A549 (cell line): Measurements from ENCODE around the gene STEAP1B. TPM values are rescaled to one million over a fixed set of nuclear protein-coding genes. Genes with fewer than 3 reads are reported as not detected.
"Not testable (repeated sequence)": the region's sequence is repeated elsewhere in the genome, so short reads cannot be mapped to it uniquely, and the experiment has no call there.

Experiments used
- ATAC-seq, 2 experiments: fragments of 200-7000 bp in 1 of 2; fragments of >200 bp in 1 of 2; cut with Nextera tagmentation in 1 of 2; cut with Tn5 transposase in 1 of 2; 3 replicates each; pipeline versions ENCODE4 v1.8.0 to v1.9.1; 2018 to 2020; ENCODE audit warnings: mild to moderate bottlenecking in 1 of 2, moderate library complexity in 1 of 2
- CTCF ChIA-PET: fragments of 300-600 bp; sonication (Branson Sonifier 250); formaldehyde crosslinking; extraction: SDS; loops from one replicate; lab custom pipeline; 2021; ENCODE audit warnings: antibody characterized with exemption, inconsistent platforms; lab: Yijun Ruan, JAX
- POLR2A ChIA-PET: fragments of 350-600 bp; formaldehyde crosslinking; extraction: SDS; loops from one replicate; lab custom pipeline; 2021; ENCODE audit warnings: antibody characterized with exemption, inconsistent platforms; lab: Yijun Ruan, JAX
- DNase-seq, 2 experiments: peaks; one replicate each; pipeline versions ENCODE4 v3.0.0 to v3.0.0-alpha.2; 2011 to 2016; ENCODE audit warnings: low read depth in 1 of 2, low spot score in 1 of 2
- FAIRE-seq: peaks from 2 replicates; lab custom pipeline; 2011; peaks lifted over from hg19 to GRCh38; lab: Jason Lieb, UNC
- H3K27ac ChIP-seq, 2 experiments: fragments of >200 bp; sonication (Bioruptor Twin); formaldehyde crosslinking; 3 replicates each; pipeline ENCODE4 v1.5.1; 2016 to 2017
- H3K4me1 ChIP-seq: fragments of >200 bp; sonication (Bioruptor Twin); formaldehyde crosslinking; 3 replicates; pipeline ENCODE4 v1.6.1; 2016
- H3K4me2 ChIP-seq: fragments of >200 bp; sonication (Bioruptor Twin); formaldehyde crosslinking; 3 replicates; pipeline ENCODE4 v1.6.1; 2016
- H3K4me3 ChIP-seq: fragments of >200 bp; sonication (Bioruptor Twin); formaldehyde crosslinking; 3 replicates; pipeline ENCODE4 v1.5.1; 2016
- H3K9me3 ChIP-seq: fragments of >200 bp; sonication (Bioruptor Twin); formaldehyde crosslinking; 3 replicates; pipeline ENCODE4 v1.6.1; 2016
- CBX2 ChIP-seq: fragments of 200-600 bp; sonication (generic); IDR thresholded peaks from 2 replicates; pipeline ENCODE4 v1.6.1; 2016; ENCODE audit warnings: low read depth, mild to moderate bottlenecking, borderline replicate concordance
- CBX8 ChIP-seq: fragments of 200-600 bp; sonication (generic); IDR thresholded peaks from 2 replicates; pipeline ENCODE4 v1.6.1; 2016
- CEBPB ChIP-seq, 2 experiments: fragments of >200 bp in 1 of 2; sonication (Bioruptor Twin) in 1 of 2; formaldehyde crosslinking in 1 of 2; IDR thresholded peaks; 2 replicates each; pipeline ENCODE4 v1.6.1; 2012 to 2016
- CHD2 ChIP-seq: fragments of 150-350 bp; IDR thresholded peaks from 2 replicates; pipeline ENCODE4 v1.6.1; 2014; ENCODE audit warnings: low read length; ENCODE audit not compliant: partially characterized antibody
- ESRRA ChIP-seq: fragments of 150-350 bp; IDR thresholded peaks from 2 replicates; pipeline ENCODE4 v1.6.1; 2014; ENCODE audit warnings: mild to moderate bottlenecking, low read length, borderline replicate concordance
- FOSB ChIP-seq: fragments of 250-450 bp; sonication (Bioruptor Pico); IDR thresholded peaks from 2 replicates; pipeline ENCODE4 v1.5.0; 2020; ENCODE audit warnings: mild to moderate bottlenecking, moderate library complexity
- HES2 ChIP-seq: fragments of >200 bp; sonication (Bioruptor Twin); formaldehyde crosslinking; IDR thresholded peaks from 2 replicates; pipeline ENCODE4 v1.6.1; 2016
- HEYL ChIP-seq: fragments of 250-450 bp; sonication (Bioruptor Pico); IDR thresholded peaks from 2 replicates; pipeline ENCODE4 v1.8.0; 2021; ENCODE audit warnings: mild to moderate bottlenecking, moderate library complexity
- HOXA7 ChIP-seq: fragments of 250-450 bp; sonication (Bioruptor Pico); IDR thresholded peaks from 2 replicates; pipeline ENCODE4 v1.5.0; 2020; ENCODE audit warnings: mild to moderate bottlenecking, moderate library complexity
- KDM1A ChIP-seq: fragments of 200-600 bp; sonication (generic); IDR thresholded peaks from 2 replicates; pipeline ENCODE4 v1.6.1; 2016; ENCODE audit warnings: low read depth, mild to moderate bottlenecking
- KDM5A ChIP-seq: fragments of 200-600 bp; sonication (generic); IDR thresholded peaks from 2 replicates; pipeline ENCODE4 v1.6.1; 2016; ENCODE audit warnings: antibody characterized with exemption, mild to moderate bottlenecking
- NR3C1 ChIP-seq: fragments of >200 bp; sonication (Bioruptor Twin); formaldehyde crosslinking; IDR thresholded peaks from 3 replicates; pipeline ENCODE4 v1.6.1; 2017
- PBX3 ChIP-seq: IDR thresholded peaks from 2 replicates; pipeline ENCODE4 v1.6.1; 2012
- RAD21 ChIP-seq, 2 experiments: fragments of >200 bp in 1 of 2; sonication (Bioruptor Twin) in 1 of 2; formaldehyde crosslinking in 1 of 2; IDR thresholded peaks in 1 of 2; conservative IDR thresholded peaks in 1 of 2; 2 replicates in 1 of 2; 3 replicates in 1 of 2; pipeline ENCODE4 v1.6.1; 2012 to 2018; ENCODE audit warnings: inconsistent platforms in 1 of 2
- RFX5 ChIP-seq: fragments of 450-650 bp; IDR thresholded peaks from 2 replicates; pipeline ENCODE4 v1.7.1; 2014; ENCODE audit warnings: antibody characterized with exemption, mild to moderate bottlenecking, moderate library complexity
- SMC3 ChIP-seq: fragments of >200 bp; sonication (Bioruptor Twin); formaldehyde crosslinking; IDR thresholded peaks from 3 replicates; pipeline ENCODE4 v1.6.1; 2018; ENCODE audit warnings: inconsistent platforms
- ZC3H11A ChIP-seq: fragments of 450-650 bp; IDR thresholded peaks from 2 replicates; pipeline ENCODE4 v1.6.1; 2014; ENCODE audit warnings: antibody characterized with exemption, mild to moderate bottlenecking
- ZFP36 ChIP-seq: fragments of 450-650 bp; IDR thresholded peaks from 2 replicates; pipeline ENCODE4 v1.6.1; 2014; ENCODE audit warnings: borderline replicate concordance; ENCODE audit not compliant: partially characterized antibody
- ZSCAN20 ChIP-seq: fragments of 250-450 bp; sonication (Bioruptor Pico); IDR thresholded peaks from 2 replicates; pipeline ENCODE4 v1.8.0; 2022; ENCODE audit warnings: mild to moderate bottlenecking, moderate library complexity
- WGBS: methylation state at CpG from one replicate; pipeline ENCODE4 v1.1.6; 2017; ENCODE audit errors: missing lambda C conversion rate; 5-methylcytosine and 5-hydroxymethylcytosine counted together
- polyA plus RNA-seq, 4 experiments: library from polyadenylated mRNA; depleted of rRNA in 3 of 4; stranded (reverse); fragments of >200 nt; fragmentation: RNase III in 1 of 4; extraction: RNeasy Plus Mini Kit Qiagen cat#74134 plus additional on column Dnase treatment in 1 of 4; gene quantifications; 2 replicates in 3 of 4; 3 replicates in 1 of 4; pipeline ENCODE4 v1.2.3, GENCODE V29; 2011 to 2017

Gene STEAP1B
- polyA plus RNA-seq, 2 of the 4 experiments (the other 2 are of a cell fraction), result 0.08 to 0.22 TPM

GRCh38 chr7:22442187-22442881 lies 57.7 kb downstream of the STEAP1B start:
- POLR2A ChIA-PET, result no interaction called here
- Histone ChIP-seq H3K27ac (no peak overlapping the region), H3K4me3 (no peak overlapping the region), H3K9me3 (no peaks in the 10 kb centered on the region)
- whole genome bisulfite sequencing, result 31% methylated on average over 8 of the region's 8 CpGs
- TF ChIP-seq ZFP36, result no peak
- no peak for TF ChIP-seq RFX5
- TF ChIP-seq NR3C1, result no peak
- TF ChIP-seq KDM1A, result no peak
- TF ChIP-seq SMC3, result no peak
- no peak for TF ChIP-seq FOSB (CRISPR knock-in tag)
- TF ChIP-seq HOXA7 (CRISPR knock-in tag), result no peak
- TF ChIP-seq RAD21 (conservative IDR thresholded peaks at IDR 0.05 in 1 of 2, IDR thresholded peaks at IDR 0.05 in 1 of 2), result no peak
- no peak for TF ChIP-seq HES2
- no peak for TF ChIP-seq CBX2
- no peak for TF ChIP-seq CEBPB (IDR thresholded peaks at IDR 0.05)
- TF ChIP-seq CHD2, result no peak
- TF ChIP-seq ZSCAN20, result no peak
- TF ChIP-seq, all 56 proteins: peak for 0
- ATAC-seq, result no peak
- Histone ChIP-seq H3K4me1 (no peaks in the 10 kb centered on the region), H3K4me2 (no peak overlapping the region)
- no peak for FAIRE-seq
- CTCF ChIA-PET, result interaction anchor here (1.4 kb wide), 1 partner anchor 10 kb away, joined by 4 read pairs; no protein-coding TSS in a partner anchor
- no peak for DNase-seq

GRCh38 chr7:22441157-22441556 lies 58.8 kb downstream of the STEAP1B start:
- ChIA-PET CTCF (interaction anchor here (1.4 kb wide), 1 partner anchor 11 kb away, joined by 4 read pairs; no protein-coding TSS in a partner anchor), POLR2A (no interaction called here)
- no peaks in the 10 kb centered on the region for H3K9me3 ChIP-seq
- H3K4me1 ChIP-seq, result no peaks in the 10 kb centered on the region
- no peak for DNase-seq
- WGBS, result 70% methylated on average over 3 of the region's 3 CpGs
- no peak overlapping the region for H3K27ac ChIP-seq
- no peak overlapping the region for H3K4me3 ChIP-seq
- no peak for TF ChIP-seq PBX3
- TF ChIP-seq ZC3H11A, result no peak
- TF ChIP-seq KDM5A, result no peak
- TF ChIP-seq CHD2, result no peak
- no peak for TF ChIP-seq HEYL (CRISPR knock-in tag)
- no peak for TF ChIP-seq ESRRA
- no peak for TF ChIP-seq CBX8
- no peak for ATAC-seq
- H3K4me2 ChIP-seq, result no peak overlapping the region
- FAIRE-seq, result no peak

GRCh38 chr7:22438994-22439393 lies 61.0 kb downstream of the STEAP1B start:
- DNase-seq (no peak), ATAC-seq (no peak), FAIRE-seq (no peak)
- no peak overlapping the region for H3K4me3 ChIP-seq
- H3K9me3 ChIP-seq, result no peaks in the 10 kb centered on the region
- ChIA-PET CTCF (no interaction called here), POLR2A (no interaction called here)
- H3K4me1 ChIP-seq, result no peaks in the 10 kb centered on the region
- TF ChIP-seq ZFP36, result no peak
- no peak overlapping the region for H3K4me2 ChIP-seq
- 22% methylated on average over 3 of the region's 3 CpGs for WGBS
- H3K27ac ChIP-seq, result no peak overlapping the region

- WGBS, result 34% methylated on average over 4 of the region's 4 CpGs
- FAIRE-seq, result not testable (repeated sequence)
These were observed 63.4 kb downstream of the STEAP1B start for GRCh38 chr7:22436552-22436951.

More at GRCh38 chr7:22436552-22436951, 63.4 kb downstream of the STEAP1B start:
- H3K4me3 ChIP-seq, DNase-seq, H3K4me1 ChIP-seq, H3K9me3 ChIP-seq, H3K27ac ChIP-seq, H3K4me2 ChIP-seq, CTCF ChIA-PET, POLR2A ChIA-PET, ATAC-seq: not testable (repeated sequence)
